GM12878 (cell line): ENCODE data around the gene ZNF30.

Experiments used
- ATF3 ChIP-seq: IDR thresholded peaks from 2 replicates; pipeline ENCODE4 v1.6.1; 2011; ENCODE audit warnings: low read depth, mild to moderate bottlenecking, low read length, moderate library complexity, borderline replicate concordance; ENCODE audit errors: extremely low read depth
- CHD2 ChIP-seq: IDR thresholded peaks from 2 replicates; pipeline ENCODE4 v1.6.1; 2011; ENCODE audit warnings: low read depth, low read length, improper control_type of control experiment, borderline replicate concordance
- E2F8 ChIP-seq: fragments of 450-650 bp; IDR thresholded peaks from 2 replicates; pipeline ENCODE4 v1.6.1; 2018; ENCODE audit warnings: mild to moderate bottlenecking, low read depth, moderate library complexity; ENCODE audit not compliant: partially characterized antibody
- EZH2 ChIP-seq: IDR thresholded peaks from 2 replicates; pipeline ENCODE4 v1.6.1; 2012; ENCODE audit warnings: low read depth, mild to moderate bottlenecking, control low read depth, inconsistent platforms, low read length, borderline replicate concordance; ENCODE audit not compliant: control insufficient read depth
- HDAC6 ChIP-seq: fragments of 200-600 bp; sonication (generic); IDR thresholded peaks from one replicate; pipeline ENCODE4 v1.8.0; 2017; ENCODE audit warnings: antibody characterized with exemption; ENCODE audit not compliant: unreplicated experiment
- POLR2A ChIP-seq: IDR thresholded peaks from 2 replicates; pipeline ENCODE4 v1.6.1; 2011; ENCODE audit warnings: low read depth, mild to moderate bottlenecking, low read length
- POLR2AphosphoS5 ChIP-seq: IDR thresholded peaks from 2 replicates; pipeline ENCODE4 v1.6.1; 2011; ENCODE audit warnings: mild to moderate bottlenecking, low read length, inconsistent platforms
- RAD21 ChIP-seq: IDR thresholded peaks from 2 replicates; pipeline ENCODE4 v1.6.1; 2011; ENCODE audit warnings: mild to moderate bottlenecking, low read depth, low read length, moderate library complexity; ENCODE audit not compliant: insufficient read depth
- SIN3A ChIP-seq: IDR thresholded peaks from 2 replicates; pipeline ENCODE4 v1.6.1; 2012; ENCODE audit warnings: low read depth, low read length, improper control_type of control experiment
- TBL1XR1 ChIP-seq: IDR thresholded peaks from 2 replicates; pipeline ENCODE4 v1.6.1; 2012; ENCODE audit warnings: low read depth, low read length, improper control_type of control experiment

GRCh38 chr19:34943861-34944573 is 17.3 kb downstream of the ZNF30 start:
- TF ChIP-seq SIN3A (no peak), ATF3 (no peak), E2F8 (no peak), POLR2AphosphoS5 (no peak), CHD2 (no peak), HDAC6 (no peak), EZH2 (no peak), POLR2A (no peak), TBL1XR1 (no peak), RAD21 (no peak)
